HG03565 (cell line): ENCODE measurements around the gene KRTAP10-8.
"Not testable (repeated sequence)": the region's sequence is repeated elsewhere in the genome, so short reads cannot be mapped to it uniquely, and the experiment has no call there.

Experiments used
- ATAC-seq: cut with Tn5 transposase; IDR thresholded peaks from one replicate; pipeline ENCODE4 v1.9.1; 2021; ENCODE audit warnings: mild to moderate bottlenecking, moderate library complexity; ENCODE audit not compliant: unreplicated experiment

The KRTAP10-8 gene

DNA sequence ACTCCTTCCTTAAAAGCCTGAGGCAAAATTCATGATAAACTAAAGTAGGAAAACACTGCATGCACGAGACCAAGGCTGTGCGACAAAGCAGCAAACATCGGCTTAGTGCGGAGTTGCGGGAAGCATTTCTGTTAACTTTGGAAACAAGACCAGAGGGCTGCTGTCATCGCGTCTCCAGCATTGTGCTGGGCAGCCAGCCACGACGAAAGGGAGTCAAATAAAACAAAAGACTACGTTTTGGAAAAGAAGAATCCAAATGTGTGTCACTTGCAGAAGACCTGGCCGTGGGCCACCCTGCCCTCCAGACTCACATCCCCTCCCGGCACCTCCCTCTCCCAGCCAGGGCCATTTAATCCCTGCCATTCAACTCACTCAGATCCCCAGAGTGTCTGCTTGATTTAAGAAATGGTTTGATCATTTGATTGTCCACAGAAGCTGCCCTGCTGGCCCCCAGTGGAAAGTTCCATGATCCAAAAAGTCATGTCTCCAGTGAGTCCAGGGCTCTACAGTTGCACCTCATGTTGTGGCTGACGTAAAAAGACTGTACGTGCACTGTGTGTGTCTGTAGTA, 31.9 kb downstream of the KRTAP10-8 start:
- no peak for ATAC-seq

DNA sequence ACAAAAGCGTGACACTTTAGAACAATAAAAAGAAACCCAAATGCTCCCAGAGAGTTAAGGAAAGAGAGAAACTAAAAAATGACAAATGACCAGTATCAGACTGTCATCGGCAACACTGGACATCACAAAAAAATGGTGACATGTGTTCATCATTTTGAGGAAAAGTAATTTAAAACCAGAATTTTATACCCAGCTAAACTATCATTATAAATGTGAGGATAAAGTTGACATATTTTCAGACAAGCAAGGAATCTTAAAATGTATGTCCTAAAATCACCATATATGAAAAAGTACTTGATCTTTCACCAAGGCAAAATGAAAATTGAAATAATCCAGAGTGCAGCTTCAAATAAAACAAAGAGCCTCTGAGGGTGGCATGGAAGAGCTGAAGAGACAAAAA, 33.0 kb downstream of the KRTAP10-8 start:
- no peak for ATAC-seq

DNA sequence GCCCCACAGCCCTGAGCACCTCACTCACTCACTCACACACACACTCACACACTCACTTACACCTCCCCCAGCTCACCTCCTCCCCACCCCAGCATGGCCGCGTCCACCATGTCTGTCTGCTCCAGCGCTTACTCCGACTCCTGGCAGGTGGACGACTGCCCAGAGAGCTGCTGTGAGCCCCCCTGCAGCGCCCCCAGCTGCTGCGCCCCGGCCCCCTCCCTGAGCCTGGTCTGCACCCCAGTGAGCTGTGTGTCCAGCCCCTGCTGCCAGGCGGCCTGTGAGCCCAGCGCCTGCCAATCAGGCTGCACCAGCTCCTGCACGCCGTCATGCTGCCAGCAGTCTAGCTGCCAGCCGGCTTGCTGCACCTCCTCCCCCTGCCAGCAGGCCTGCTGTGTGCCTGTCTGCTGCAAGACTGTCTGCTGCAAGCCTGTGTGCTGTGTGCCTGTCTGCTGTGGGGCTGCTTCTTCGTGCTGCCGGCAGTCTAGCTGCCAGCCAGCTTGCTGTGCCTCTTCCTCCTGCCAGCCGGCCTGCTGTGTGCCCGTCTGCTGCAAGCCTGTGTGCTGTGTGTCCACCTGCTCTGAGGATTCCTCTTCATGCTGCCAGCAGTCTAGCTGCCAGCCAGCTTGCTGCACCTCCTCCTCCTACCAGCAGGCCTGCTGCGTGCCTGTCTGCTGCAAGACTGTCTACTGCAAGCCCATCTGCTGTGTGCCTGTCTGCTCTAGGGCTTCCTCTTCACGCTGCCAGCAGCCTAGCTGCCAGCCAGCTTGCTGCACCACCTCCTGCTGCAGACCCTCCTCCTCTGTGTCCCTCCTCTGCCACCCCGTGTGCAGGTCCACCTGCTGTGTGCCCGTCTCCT, 34.7 kb downstream of the KRTAP10-8 start, which contains the start of gene KRTAP10-11:
KRTAP10-11 (plus strand) TSS at position 49 of the 856 bp plus-strand sequence; CDS start at position 94, 45 bp downstream.
- ATAC-seq, result not testable (repeated sequence)

GRCh38 chr21:44647222-44647552, 35.3 kb downstream of the KRTAP10-8 start:
- ATAC-seq, result no peak

- ATAC-seq, result no peak
Measured at GRCh38 chr21:44648557-44649311, 36.9 kb downstream of the KRTAP10-8 start.

GRCh38 chr21:44649521-44650100, 37.7 kb downstream of the KRTAP10-8 start:
- no peak for ATAC-seq

- ATAC-seq, result no peak
Measured at GRCh38 chr21:44650265-44650972, 38.5 kb downstream of the KRTAP10-8 start.

- no peak for ATAC-seq
Measured at GRCh38 chr21:44650973-44651675, 39.2 kb downstream of the KRTAP10-8 start.

DNA sequence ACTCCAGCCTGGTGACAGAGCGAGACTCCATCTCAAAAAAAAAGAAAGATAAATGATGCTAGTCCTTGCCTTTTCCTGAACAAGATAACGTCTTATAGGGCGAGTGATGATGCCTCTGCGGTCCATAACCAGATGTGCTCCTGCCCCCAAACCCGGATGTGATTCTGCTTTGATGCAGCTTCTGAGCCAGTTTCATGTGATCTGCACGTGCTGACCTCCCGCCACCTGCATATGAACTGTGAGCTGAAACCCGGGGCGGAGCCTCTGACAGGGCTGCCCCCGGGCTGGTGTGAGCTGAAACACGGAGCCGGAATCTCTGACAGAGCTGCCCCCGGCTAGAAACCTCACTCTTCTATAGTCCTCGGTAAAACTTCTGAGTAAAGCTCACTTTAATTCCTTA, 41.2 kb downstream of the KRTAP10-8 start:
- ATAC-seq, result no peak

DNA sequence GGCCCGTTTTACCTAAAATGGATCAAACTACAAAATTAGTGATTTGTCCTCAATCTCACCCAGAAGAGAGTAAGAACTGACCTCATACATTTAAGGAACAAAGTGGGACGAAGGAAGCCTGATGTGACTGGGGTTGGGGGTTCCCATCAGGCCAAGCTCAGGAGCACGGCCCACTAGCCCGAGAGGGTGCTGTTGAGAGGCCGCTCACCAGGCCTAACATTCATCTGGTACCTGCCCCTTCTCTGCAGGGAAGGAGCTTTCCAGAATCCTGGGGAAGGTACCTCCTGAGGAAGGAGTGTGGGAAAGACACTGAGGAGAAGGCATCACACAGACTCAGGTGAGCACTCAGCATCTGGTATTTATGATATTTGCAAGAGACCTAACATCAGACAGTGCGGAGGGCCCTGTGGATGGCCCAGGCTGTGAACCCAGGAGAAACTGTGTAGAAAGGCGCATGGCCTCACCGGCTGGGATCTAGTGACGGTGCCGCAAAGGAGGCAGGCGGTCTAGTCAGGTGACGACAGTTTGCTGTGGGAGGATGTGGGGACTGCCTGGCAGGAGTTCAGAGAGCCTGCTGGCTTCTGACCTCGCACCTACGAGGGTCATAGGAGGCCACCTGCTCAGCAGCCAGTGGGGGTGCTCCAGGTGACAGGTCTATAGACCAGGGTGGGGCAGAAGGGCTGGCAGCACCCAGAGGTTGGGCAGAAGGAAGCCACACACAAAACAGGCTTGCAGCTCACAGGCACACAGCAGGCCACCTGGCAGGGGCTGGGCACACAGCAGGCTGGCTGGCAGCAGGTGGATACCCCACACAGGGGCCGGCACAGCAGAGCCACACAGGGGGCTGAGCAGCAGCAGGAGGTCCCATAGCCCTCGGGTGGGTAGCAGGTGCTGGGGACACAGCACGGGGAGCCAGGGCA, 42.0 kb downstream of the KRTAP10-8 start:
- ATAC-seq, result no peak

DNA sequence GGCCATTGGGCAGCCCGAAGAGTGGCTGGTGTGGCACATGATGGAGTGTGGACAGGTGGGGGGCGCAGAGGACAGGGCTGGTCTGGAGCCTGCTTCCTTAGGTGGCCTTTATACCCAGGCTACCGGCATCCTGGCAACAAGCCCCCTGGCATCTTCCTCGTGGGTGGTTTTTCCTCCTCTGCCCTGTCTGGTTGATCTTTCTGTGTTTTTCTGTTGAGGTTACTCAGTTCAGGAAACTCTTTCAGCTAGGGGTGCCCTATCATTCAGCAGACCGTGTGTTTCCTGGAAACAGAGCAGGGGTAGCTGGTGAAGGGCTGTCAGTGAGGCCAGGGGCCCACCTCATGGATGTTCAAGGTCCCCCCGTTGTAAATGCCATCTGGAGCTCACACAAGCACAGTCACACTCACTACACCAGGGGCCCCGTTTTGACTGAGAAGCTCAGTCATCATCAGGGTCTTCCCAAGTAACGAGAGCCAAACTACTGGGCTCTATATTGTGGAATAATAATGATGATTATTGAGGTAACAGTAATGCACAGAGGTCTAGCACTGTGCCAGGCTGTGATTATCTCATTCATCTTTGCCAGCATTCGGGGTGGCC, 42.8 kb downstream of the KRTAP10-8 start, which contains the start of gene KRTAP12-4:
KRTAP12-4 (minus strand) TSS at position 84 of the 600 bp plus-strand sequence; CDS start at position 39, 45 bp downstream.
- no peak for ATAC-seq

DNA sequence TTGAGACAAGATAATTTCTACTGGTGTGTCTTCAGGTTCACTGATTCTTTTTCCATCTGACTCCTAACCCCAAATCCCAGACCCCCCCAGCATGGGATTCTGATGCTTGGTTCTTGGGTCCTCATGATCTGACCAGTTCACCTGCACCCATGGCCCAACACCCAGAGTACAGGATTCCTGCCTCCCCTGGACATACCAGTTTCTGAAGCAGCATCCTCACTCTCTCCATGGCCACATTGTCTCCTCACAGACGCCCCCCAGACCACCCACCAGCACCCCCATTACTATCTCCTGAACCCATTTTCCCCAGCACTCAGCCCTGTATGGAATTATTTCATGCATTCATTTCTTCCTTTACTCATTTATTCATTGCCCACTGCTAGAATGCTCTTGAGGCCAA, 45.0 kb downstream of the KRTAP10-8 start:
- ATAC-seq, result no peak

DNA sequence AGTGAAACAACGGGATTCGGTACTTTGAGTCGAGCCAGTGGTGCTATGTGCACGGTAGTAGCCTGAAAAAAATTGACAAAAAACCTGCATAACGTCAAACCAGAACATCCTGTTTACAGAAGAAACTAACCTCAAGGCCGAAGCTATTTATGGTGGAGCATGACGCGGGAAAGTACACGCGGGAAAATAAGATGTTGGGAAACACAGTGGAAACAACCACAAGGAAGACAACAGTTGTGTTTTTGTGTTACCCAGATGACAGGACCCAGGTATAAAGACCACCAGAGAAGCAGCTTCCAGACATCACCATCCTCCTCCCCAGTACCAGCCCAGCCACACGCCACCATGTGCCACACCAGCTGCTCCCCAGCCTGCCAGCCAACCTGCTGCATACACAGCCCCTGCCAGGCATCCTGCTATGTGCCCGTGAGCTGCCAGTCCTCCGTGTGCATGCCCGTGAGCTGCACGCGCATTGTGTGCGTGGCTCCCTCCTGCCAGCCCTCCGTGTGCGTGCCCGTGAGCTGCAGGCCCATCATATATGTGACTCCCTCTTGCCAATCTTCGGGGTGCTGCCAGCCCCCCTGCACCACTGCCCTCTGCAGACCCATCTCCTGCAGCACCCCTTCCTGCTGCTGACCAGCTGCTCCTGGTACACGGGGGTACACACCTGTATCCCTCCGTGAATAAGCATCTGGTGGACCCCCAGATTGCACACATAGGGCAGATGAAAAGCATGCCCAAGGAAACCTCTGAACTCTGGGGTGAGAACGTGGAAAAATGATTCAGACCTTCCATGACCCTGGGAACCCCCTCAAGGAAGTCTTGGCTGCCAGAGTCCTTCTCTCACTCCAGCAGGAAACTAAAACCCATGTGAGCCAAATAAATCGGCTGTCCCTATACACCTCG, 46.0 kb downstream of the KRTAP10-8 start, which contains the start of gene KRTAP12-3:
KRTAP12-3 (plus strand) TSS at position 298 of the 906 bp plus-strand sequence; CDS start at position 346, 48 bp downstream.
- ATAC-seq, result no peak

GRCh38 chr21:44658541-44658910, 46.6 kb downstream of the KRTAP10-8 start:
- no peak for ATAC-seq

GRCh38 chr21:44658913-44659595, 47.2 kb downstream of the KRTAP10-8 start:
- ATAC-seq, result no peak

DNA sequence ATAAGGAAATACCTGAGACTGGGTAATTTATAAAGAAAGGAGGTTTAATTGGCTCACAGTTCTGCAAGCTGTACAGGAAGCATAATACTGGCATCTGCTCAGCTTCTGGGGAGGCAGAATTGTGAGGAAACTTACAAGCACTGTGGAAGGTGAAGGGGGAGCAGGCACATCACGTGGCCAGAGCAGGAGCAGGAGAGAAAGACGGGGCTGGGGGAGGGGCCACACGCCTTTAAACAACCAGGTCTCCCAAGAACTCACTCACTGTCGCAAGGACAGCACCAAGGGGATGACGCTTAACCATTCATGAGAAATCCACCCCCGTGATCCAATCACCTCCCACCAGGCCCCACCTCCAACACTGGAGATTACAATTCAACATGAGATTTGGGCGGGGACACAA, 49.7 kb downstream of the KRTAP10-8 start:
- not testable (repeated sequence) for ATAC-seq
